ENCODE measurements around the gene GSK3A.

Gene GSK3A

GRCh38 chr19:42196011-42197001 is 46.1 kb downstream of the GSK3A start:
- DNase-seq, result no peak

- peak; percentile 53 for DNase-seq
Measured at GRCh38 chr19:42193706-42194105, 48.7 kb downstream of the GSK3A start.

GRCh38 chr19:42193294-42193693 is 49.1 kb downstream of the GSK3A start:
- DNase-seq, result no peak

- peak; percentile 92 for DNase-seq
Measured at GRCh38 chr19:42191855-42192254, 50.5 kb downstream of the GSK3A start.

- no peak for DNase-seq
Measured at GRCh38 chr19:42191330-42191729, 51.1 kb downstream of the GSK3A start.

GRCh38 chr19:42189133-42189532 is 53.3 kb downstream of the GSK3A start:
- DNase-seq, result no peak

- no peak for DNase-seq
Measured at GRCh38 chr19:42188665-42189064, 53.7 kb downstream of the GSK3A start.

GRCh38 chr19:42185277-42185676 is 57.1 kb downstream of the GSK3A start:
- peak; percentile 35 for DNase-seq

GRCh38 chr19:42184401-42184861 is 58.0 kb downstream of the GSK3A start:
- DNase-seq, result peak; percentile 84
